Measurements from ENCODE around the gene PGM2L1. TPM values are rescaled to one million over a fixed set of nuclear protein-coding genes. Genes with fewer than 3 reads are reported as not detected.

PGM2L1 gene
- total RNA-seq, 4 donors from 2014 or later: 2.4 to 9.3 (median 6.2) TPM

DNA sequence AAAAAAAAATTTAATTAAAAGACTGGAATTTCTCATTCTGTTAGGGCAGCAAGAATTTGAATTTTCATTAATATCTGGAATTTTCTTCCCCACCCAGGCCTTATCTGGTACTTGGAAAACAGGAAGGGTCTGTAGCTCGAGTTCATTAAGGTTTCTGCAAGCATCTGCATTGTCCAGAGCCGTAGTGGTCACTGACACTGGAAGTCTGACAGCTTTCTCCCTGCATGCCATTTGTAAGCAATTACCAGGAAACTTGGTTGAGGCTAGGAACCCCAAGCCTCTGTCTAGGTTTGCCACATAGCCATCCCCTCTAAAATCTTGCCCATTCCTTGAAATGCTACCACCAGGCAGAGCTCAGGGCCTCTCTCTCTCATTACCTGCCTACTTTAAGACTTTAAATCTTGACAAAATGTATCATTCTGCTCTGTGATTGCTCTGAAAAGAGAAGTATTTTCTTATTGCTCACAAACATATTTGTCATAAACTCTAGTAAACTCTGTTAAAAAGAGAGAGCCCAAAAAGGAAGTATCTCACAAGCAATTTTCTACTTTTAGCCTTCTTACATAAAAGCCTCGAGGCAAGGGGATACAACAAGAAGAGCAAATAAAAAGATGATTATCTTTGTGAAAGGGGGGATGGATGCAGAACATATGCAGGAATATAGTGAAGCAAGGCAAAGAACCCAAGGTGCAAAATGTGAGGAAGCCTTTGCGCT, 5.5 kb upstream of the PGM2L1 start:
- Histone ChIP-seq H3K9me3 (no peaks in the 10 kb centered on the region), H3K27me3 (no peaks in the 10 kb centered on the region), H3K4me1 (peaks cover 0 to 5% (median 0%) of the 10 kb centered on the region in 4 donors), H3K4me3 (no peak overlapping the region), H3K27ac (peak overlapping the region in 1 of 4 donors; percentile 63), H3K36me3 (no peaks in the 10 kb centered on the region)
- WGBS, 2 donors: 52 to 55% methylated on average over 4 of the region's 4 CpGs
- TF ChIP-seq POLR2A (IDR thresholded peaks at IDR 0.05): no peak
- no peak for TF ChIP-seq EP300 (IDR thresholded peaks at IDR 0.05)
- TF ChIP-seq, protein P1, sequence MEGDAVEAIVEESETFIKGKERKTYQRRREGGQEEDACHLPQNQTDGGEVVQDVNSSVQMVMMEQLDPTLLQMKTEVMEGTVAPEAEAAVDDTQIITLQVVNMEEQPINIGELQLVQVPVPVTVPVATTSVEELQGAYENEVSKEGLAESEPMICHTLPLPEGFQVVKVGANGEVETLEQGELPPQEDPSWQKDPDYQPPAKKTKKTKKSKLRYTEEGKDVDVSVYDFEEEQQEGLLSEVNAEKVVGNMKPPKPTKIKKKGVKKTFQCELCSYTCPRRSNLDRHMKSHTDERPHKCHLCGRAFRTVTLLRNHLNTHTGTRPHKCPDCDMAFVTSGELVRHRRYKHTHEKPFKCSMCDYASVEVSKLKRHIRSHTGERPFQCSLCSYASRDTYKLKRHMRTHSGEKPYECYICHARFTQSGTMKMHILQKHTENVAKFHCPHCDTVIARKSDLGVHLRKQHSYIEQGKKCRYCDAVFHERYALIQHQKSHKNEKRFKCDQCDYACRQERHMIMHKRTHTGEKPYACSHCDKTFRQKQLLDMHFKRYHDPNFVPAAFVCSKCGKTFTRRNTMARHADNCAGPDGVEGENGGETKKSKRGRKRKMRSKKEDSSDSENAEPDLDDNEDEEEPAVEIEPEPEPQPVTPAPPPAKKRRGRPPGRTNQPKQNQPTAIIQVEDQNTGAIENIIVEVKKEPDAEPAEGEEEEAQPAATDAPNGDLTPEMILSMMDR (IDR thresholded peaks at IDR 0.05): no peak
- no peak for DNase-seq (ENCODE audit: low spot score in 2 of 2)

- no peak overlapping the region for H3K4me3 ChIP-seq
- no peak for DNase-seq (ENCODE audit: low spot score in 2 of 2)
- H3K9me3 ChIP-seq: no peaks in the 10 kb centered on the region
- H3K27me3 ChIP-seq: no peaks in the 10 kb centered on the region
- H3K36me3 ChIP-seq: no peaks in the 10 kb centered on the region
- TF ChIP-seq, protein P1 (IDR thresholded peaks at IDR 0.05): no peak
- TF ChIP-seq POLR2A (IDR thresholded peaks at IDR 0.05) (no peak), EP300 (IDR thresholded peaks at IDR 0.05) (no peak)
- no peak overlapping the region for H3K27ac ChIP-seq
- 90 to 93% methylated on average over 2 of the region's 2 CpGs for WGBS, 2 donors
- H3K4me1 ChIP-seq: peaks cover 0 to 18% (median 2%) of the 10 kb centered on the region in 4 donors
Observed at GRCh38 chr11:74400606-74401005, 2.4 kb upstream of the PGM2L1 start.

GRCh38 chr11:74397501-74398243, 561 bp downstream of the PGM2L1 start:
- no peak for TF ChIP-seq EP300 (IDR thresholded peaks at IDR 0.05)
- H3K9me3 ChIP-seq: no peaks in the 10 kb centered on the region
- DNase-seq (ENCODE audit: low spot score in 2 of 2): no peak
- H3K4me3 ChIP-seq: peak overlapping the region; percentile 66 to 77 (median 73)
- H3K27ac ChIP-seq: peak overlapping the region; percentile 82 to 96 (median 89)
- 4 to 5% methylated on average over 27 to 32 of the region's 35 CpGs for WGBS, 2 donors
- H3K4me1 ChIP-seq: peaks cover 0 to 18% (median 2%) of the 10 kb centered on the region in 4 donors
- no peaks in the 10 kb centered on the region for H3K36me3 ChIP-seq
- H3K27me3 ChIP-seq: no peaks in the 10 kb centered on the region

DNA sequence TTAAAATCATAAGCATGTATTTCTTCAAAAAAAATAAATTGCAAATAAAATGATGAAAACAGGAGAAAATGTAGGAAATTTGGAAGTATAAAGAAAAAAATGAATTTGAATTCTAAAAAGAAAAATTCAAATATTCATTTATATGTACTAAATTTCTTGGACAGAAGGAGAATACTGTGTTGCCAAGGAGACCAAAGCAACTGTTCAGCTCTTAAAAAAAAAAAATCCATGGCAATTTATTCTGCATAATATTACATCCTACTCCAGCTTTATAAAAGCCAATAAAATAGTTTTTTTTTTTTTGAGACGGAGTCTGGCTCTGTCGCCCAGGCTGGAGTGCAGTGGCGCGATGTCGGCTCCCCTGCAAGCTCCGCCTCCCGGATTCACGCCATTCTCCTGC, 6.0 kb downstream of the PGM2L1 start:
- 93 to 94% methylated on average over 8 of the region's 8 CpGs for WGBS, 2 donors

GRCh38 chr11:74391193-74391592, 7.0 kb downstream of the PGM2L1 start:
- H3K4me3 ChIP-seq: no peak overlapping the region
- H3K9me3 ChIP-seq: no peaks in the 10 kb centered on the region
- 60 to 62% methylated on average over 3 of the region's 3 CpGs for WGBS, 2 donors
- H3K27ac ChIP-seq: no peak overlapping the region
- TF ChIP-seq EP300 (IDR thresholded peaks at IDR 0.05): no peak
- TF ChIP-seq, protein P1 (IDR thresholded peaks at IDR 0.05): no peak
- no peak for TF ChIP-seq POLR2A (IDR thresholded peaks at IDR 0.05)
- H3K4me1 ChIP-seq: peaks cover 0 to 4% (median 0%) of the 10 kb centered on the region in 4 donors
- no peaks in the 10 kb centered on the region for H3K36me3 ChIP-seq
- no peak for DNase-seq (ENCODE audit: low spot score in 2 of 2)
- H3K27me3 ChIP-seq: no peaks in the 10 kb centered on the region

More for the DNA sequence above, 6.0 kb downstream of the PGM2L1 start:
- Histone ChIP-seq H3K27ac (no peak overlapping the region), H3K36me3 (no peaks in the 10 kb centered on the region), H3K9me3 (no peaks in the 10 kb centered on the region), H3K4me1 (peaks cover 0 to 11% (median 1%) of the 10 kb centered on the region in 4 donors), H3K4me3 (no peak overlapping the region), H3K27me3 (no peaks in the 10 kb centered on the region)
- TF ChIP-seq, protein P1 (IDR thresholded peaks at IDR 0.05): no peak
- TF ChIP-seq POLR2A (IDR thresholded peaks at IDR 0.05) (no peak), EP300 (IDR thresholded peaks at IDR 0.05) (no peak)
- no peak for DNase-seq (ENCODE audit: low spot score in 2 of 2)
